T47D (cell line): ENCODE measurements around the gene WIF1.

Source experiments
- DNase-seq, 2 experiments: peaks; one replicate each; pipeline versions ENCODE4 v3.0.0 to v3.0.0-alpha.2; 2011 to 2012; ENCODE audit warnings: low read depth in 1 of 2, low spot score in 1 of 2
- JUND ChIP-seq: IDR thresholded peaks from 2 replicates; pipeline ENCODE4 v1.6.1; 2012; ENCODE audit warnings: low read depth
- in situ Hi-C: cut with HindIII; loops from 2 replicates; pipeline ENCODE4 v1.10.0; 2016; ENCODE audit warnings: low sequenced_read_pairs, low pct_unique_long_range_greater_than_20kb

The WIF1 gene

GRCh38 chr12:65152012-65152411, 30.9 kb upstream of the WIF1 start:
- no peak for DNase-seq
- TF ChIP-seq JUND: no peak
- in situ Hi-C loops: no loop called here

- no peak for TF ChIP-seq JUND
- DNase-seq: no peak
- in situ Hi-C loops: no loop called here
These were observed 26.3 kb upstream of the WIF1 start for GRCh38 chr12:65147312-65147905.

GRCh38 chr12:65140738-65141137, 19.6 kb upstream of the WIF1 start:
- no peak for DNase-seq
- in situ Hi-C loops: no loop called here
- no peak for TF ChIP-seq JUND

- TF ChIP-seq JUND: no peak
- in situ Hi-C loops: no loop called here
- no peak for DNase-seq
These were observed 18.3 kb upstream of the WIF1 start for GRCh38 chr12:65139389-65139788.

- in situ Hi-C loops: no loop called here
- DNase-seq: no peak
- TF ChIP-seq JUND: no peak
These were observed 12.8 kb upstream of the WIF1 start for GRCh38 chr12:65133879-65134278.

GRCh38 chr12:65126482-65126881, 5.4 kb upstream of the WIF1 start:
- in situ Hi-C loops: no loop called here
- TF ChIP-seq JUND: no peak
- DNase-seq: no peak

- TF ChIP-seq JUND: no peak
- in situ Hi-C loops: no loop called here
- no peak for DNase-seq
These were observed 4.9 kb upstream of the WIF1 start for GRCh38 chr12:65125975-65126374.

GRCh38 chr12:65125247-65125646, 4.1 kb upstream of the WIF1 start:
- no peak for TF ChIP-seq JUND
- in situ Hi-C loops: no loop called here
- DNase-seq: no peak

GRCh38 chr12:65123435-65124063, 2.4 kb upstream of the WIF1 start:
- in situ Hi-C loops: no loop called here
- DNase-seq: peak in 1 of 2 experiments; percentile 54
- no peak for TF ChIP-seq JUND

GRCh38 chr12:65122703-65123102, 1.6 kb upstream of the WIF1 start:
- DNase-seq: no peak
- in situ Hi-C loops: no loop called here
- no peak for TF ChIP-seq JUND

- DNase-seq: no peak
- in situ Hi-C loops: no loop called here
- no peak for TF ChIP-seq JUND
These were observed 908 bp upstream of the WIF1 start for GRCh38 chr12:65121956-65122469.

- no peak for DNase-seq
- in situ Hi-C loops: no loop called here
- no peak for TF ChIP-seq JUND
These were observed 2.0 kb downstream of the WIF1 start for GRCh38 chr12:65119063-65119462.

- DNase-seq: no peak
- TF ChIP-seq JUND: no peak
- in situ Hi-C loops: no loop called here
These were observed 7.5 kb downstream of the WIF1 start for GRCh38 chr12:65113621-65114035.

GRCh38 chr12:65106948-65107347, 14.2 kb downstream of the WIF1 start:
- in situ Hi-C loops: no loop called here

More at GRCh38 chr12:65106948-65107347, 14.2 kb downstream of the WIF1 start:
- DNase-seq: peak; percentile 43 to 44
- no peak for TF ChIP-seq JUND
